Measurements from ENCODE around the gene METTL23. TPM values are rescaled to one million over a fixed set of nuclear protein-coding genes. Genes with fewer than 3 reads are reported as not detected.
A peak's percentile ranks its signal among the peaks of the same experiment; 100 is the strongest.

The METTL23 gene
- polyA plus RNA-seq, 1 donor (not counting 4 experiments of a cell fraction or from before 2014, with no cell fraction given): 48.3 TPM

DNA sequence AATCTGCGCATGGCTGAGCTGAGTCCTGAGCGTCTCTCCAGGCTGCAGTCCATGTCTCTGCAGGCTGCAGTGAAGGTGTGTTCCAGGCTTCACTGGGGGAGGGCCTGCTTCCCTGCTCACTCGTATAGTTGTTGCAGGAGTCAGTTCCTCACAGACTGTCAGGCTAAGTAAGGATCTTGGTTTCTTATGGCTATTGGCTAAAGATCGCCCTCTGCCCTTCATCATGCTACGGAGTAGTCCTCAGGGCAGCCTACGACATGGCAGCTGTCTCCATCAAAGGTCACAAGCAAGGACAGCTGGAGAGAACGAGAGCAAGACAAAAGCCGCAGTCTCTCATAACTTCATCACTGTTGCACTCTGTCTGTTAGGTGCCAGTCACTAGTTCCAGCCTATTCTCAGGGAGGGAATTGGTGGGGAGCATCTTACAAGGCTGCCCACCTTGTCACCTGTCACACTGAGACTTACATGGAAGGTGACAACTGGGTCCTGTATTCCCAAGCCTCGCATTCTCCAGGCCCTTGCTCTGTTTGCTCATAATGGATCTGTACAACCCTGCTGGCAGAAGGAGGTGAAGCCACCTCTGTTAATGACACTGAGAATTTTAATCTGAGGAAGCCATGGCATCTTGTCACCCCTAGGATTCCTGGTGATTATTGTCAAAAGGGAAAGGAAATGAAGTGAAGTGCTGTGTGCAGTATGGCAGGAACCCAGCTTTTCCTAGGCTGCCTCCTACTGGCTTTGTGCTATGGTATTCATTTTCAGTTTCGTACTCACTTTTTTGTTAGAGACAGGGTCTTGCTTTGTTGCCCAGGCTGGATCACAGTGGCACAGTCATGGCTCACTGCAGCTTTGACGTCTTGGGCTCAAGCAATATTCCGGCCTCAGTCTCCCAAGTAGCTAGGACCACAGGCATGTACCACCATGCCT, 54.7 kb downstream of the METTL23 start:
- TF ChIP-seq, protein P1, sequence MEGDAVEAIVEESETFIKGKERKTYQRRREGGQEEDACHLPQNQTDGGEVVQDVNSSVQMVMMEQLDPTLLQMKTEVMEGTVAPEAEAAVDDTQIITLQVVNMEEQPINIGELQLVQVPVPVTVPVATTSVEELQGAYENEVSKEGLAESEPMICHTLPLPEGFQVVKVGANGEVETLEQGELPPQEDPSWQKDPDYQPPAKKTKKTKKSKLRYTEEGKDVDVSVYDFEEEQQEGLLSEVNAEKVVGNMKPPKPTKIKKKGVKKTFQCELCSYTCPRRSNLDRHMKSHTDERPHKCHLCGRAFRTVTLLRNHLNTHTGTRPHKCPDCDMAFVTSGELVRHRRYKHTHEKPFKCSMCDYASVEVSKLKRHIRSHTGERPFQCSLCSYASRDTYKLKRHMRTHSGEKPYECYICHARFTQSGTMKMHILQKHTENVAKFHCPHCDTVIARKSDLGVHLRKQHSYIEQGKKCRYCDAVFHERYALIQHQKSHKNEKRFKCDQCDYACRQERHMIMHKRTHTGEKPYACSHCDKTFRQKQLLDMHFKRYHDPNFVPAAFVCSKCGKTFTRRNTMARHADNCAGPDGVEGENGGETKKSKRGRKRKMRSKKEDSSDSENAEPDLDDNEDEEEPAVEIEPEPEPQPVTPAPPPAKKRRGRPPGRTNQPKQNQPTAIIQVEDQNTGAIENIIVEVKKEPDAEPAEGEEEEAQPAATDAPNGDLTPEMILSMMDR (optimal IDR thresholded peaks at IDR 0.05 in 1 of 3, IDR thresholded peaks at IDR 0.05 in 1 of 3, conservative IDR thresholded peaks at IDR 0.05 in 1 of 3; ENCODE audit: extremely low read depth in 1 of 3, insufficient read depth in 2 of 3, low read length in 3 of 3): peak in 1 of 3 experiments; percentile 36
- no peak for TF ChIP-seq EZH2 (IDR thresholded peaks at IDR 0.05; ENCODE audit: low read length)
- no peaks in the 10 kb centered on the region for H3K79me2 ChIP-seq (ENCODE audit: control insufficient read depth, insufficient read depth, low read length)
- no peaks in the 10 kb centered on the region for H4K20me1 ChIP-seq (ENCODE audit: control insufficient read depth, extremely low read depth, insufficient read depth, low read length)
- no peak overlapping the region for H3K4me3 ChIP-seq (ENCODE audit: control insufficient read depth in 2 of 3, extremely low read depth in 1 of 3, insufficient read depth in 2 of 3, low read depth in 1 of 3, low read length in 3 of 3)
- no peaks in the 10 kb centered on the region for H3K9me1 ChIP-seq (ENCODE audit: control insufficient read depth, extremely low read depth, insufficient read depth, low read length)
- DNase-seq (ENCODE audit: low read depth, low spot score): no peak
- no peak for FAIRE-seq
- dilution Hi-C loops (cut with MboI; ENCODE audit: extremely low pct_ligation_motif_present, low sequenced_read_pairs): no loop called here
- no peak overlapping the region for H3K4me2 ChIP-seq (ENCODE audit: control insufficient read depth, extremely low read depth, insufficient read depth, low read depth, low read length)
- no peaks in the 10 kb centered on the region for H3K9me3 ChIP-seq (ENCODE audit: control insufficient read depth, low read depth, low read length)
- no peaks in the 10 kb centered on the region for H3K27me3 ChIP-seq (ENCODE audit: control insufficient read depth, extremely low read depth, insufficient read depth, low read length)
- H3K27ac ChIP-seq (ENCODE audit: control insufficient read depth, insufficient read depth, low read length): no peak overlapping the region
- H3K4me1 ChIP-seq (ENCODE audit: control insufficient read depth, extremely low read depth, insufficient read depth, low read length): no peaks in the 10 kb centered on the region
- H3K9ac ChIP-seq (ENCODE audit: control insufficient read depth, extremely low read depth, insufficient read depth, low read length): no peak overlapping the region
- H3K36me3 ChIP-seq (ENCODE audit: control insufficient read depth in 2 of 2, extremely low read depth in 1 of 2, insufficient read depth in 2 of 2, low read length in 2 of 2): peaks cover 0 to 3% of the 10 kb centered on the region in 2 experiments
- no peak overlapping the region for H2AFZ ChIP-seq (ENCODE audit: control insufficient read depth, low read length)

DNA sequence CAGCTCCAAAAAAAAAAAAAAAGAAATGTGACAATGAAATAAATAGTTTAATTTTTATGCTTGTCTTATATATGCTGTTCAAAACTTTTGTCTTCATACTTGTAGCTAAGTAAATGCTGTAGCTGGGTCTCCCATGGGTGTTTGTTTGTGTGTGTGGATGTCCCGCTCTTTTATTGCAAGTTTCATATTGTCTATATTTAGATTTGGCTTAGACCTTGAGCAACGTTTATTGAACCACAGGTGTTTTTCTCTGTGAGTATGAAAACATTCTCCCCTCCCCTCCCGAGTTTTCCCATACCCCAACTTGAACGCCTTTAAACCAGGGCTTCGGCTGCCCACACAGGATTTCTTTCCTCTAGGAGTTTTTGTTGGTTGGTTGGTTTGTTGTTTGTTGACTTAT, 56.5 kb downstream of the METTL23 start:
- no peak for FAIRE-seq
- dilution Hi-C loops (cut with MboI; ENCODE audit: extremely low pct_ligation_motif_present, low sequenced_read_pairs): no loop called here

More for the DNA sequence above, 56.5 kb downstream of the METTL23 start:
- no peaks in the 10 kb centered on the region for H3K27me3 ChIP-seq (ENCODE audit: control insufficient read depth, extremely low read depth, insufficient read depth, low read length)
- DNase-seq (ENCODE audit: low read depth, low spot score): no peak
- H3K79me2 ChIP-seq (ENCODE audit: control insufficient read depth, insufficient read depth, low read length): no peaks in the 10 kb centered on the region
- no peak overlapping the region for H3K27ac ChIP-seq (ENCODE audit: control insufficient read depth, insufficient read depth, low read length)
- no peaks in the 10 kb centered on the region for H4K20me1 ChIP-seq (ENCODE audit: control insufficient read depth, extremely low read depth, insufficient read depth, low read length)
- no peak overlapping the region for H3K4me3 ChIP-seq (ENCODE audit: control insufficient read depth in 2 of 3, extremely low read depth in 1 of 3, insufficient read depth in 2 of 3, low read depth in 1 of 3, low read length in 3 of 3)
- no peaks in the 10 kb centered on the region for H3K9me1 ChIP-seq (ENCODE audit: control insufficient read depth, extremely low read depth, insufficient read depth, low read length)
- TF ChIP-seq, protein P1 (optimal IDR thresholded peaks at IDR 0.05 in 1 of 3, IDR thresholded peaks at IDR 0.05 in 1 of 3, conservative IDR thresholded peaks at IDR 0.05 in 1 of 3; ENCODE audit: extremely low read depth in 1 of 3, insufficient read depth in 2 of 3, low read length in 3 of 3): no peak
- TF ChIP-seq EZH2 (IDR thresholded peaks at IDR 0.05; ENCODE audit: low read length): no peak
- no peak overlapping the region for H3K4me2 ChIP-seq (ENCODE audit: control insufficient read depth, extremely low read depth, insufficient read depth, low read depth, low read length)
- H2AFZ ChIP-seq (ENCODE audit: control insufficient read depth, low read length): no peak overlapping the region
- H3K4me1 ChIP-seq (ENCODE audit: control insufficient read depth, extremely low read depth, insufficient read depth, low read length): no peaks in the 10 kb centered on the region
- peaks cover 0 to 2% of the 10 kb centered on the region in 2 experiments for H3K36me3 ChIP-seq (ENCODE audit: control insufficient read depth in 2 of 2, extremely low read depth in 1 of 2, insufficient read depth in 2 of 2, low read length in 2 of 2)
- H3K9ac ChIP-seq (ENCODE audit: control insufficient read depth, extremely low read depth, insufficient read depth, low read length): no peak overlapping the region
- H3K9me3 ChIP-seq (ENCODE audit: control insufficient read depth, low read depth, low read length): no peaks in the 10 kb centered on the region

Small RNA genes lying within 50 kb of the gene (small RNA-seq; reads per million reads assigned to genes)
- gene AC005837.3 (ENCODE audit: insufficient read length in 3 of 3, low read depth in 3 of 3, low replicate concordance in 1 of 3) (0 reads per million in 3 experiments), gene RF02271 (ENCODE audit: insufficient read length in 3 of 3, low read depth in 3 of 3, low replicate concordance in 1 of 3) (0 reads per million in 3 experiments), gene RNU6-97P (ENCODE audit: insufficient read length in 3 of 3, low read depth in 3 of 3, low replicate concordance in 1 of 3) (0 to 0.25 (median 0) reads per million in 3 experiments), gene RNY4P36 (ENCODE audit: insufficient read length in 3 of 3, low read depth in 3 of 3, low replicate concordance in 1 of 3) (0 to 0.33 (median 0) reads per million in 3 experiments)

Other genes starting within 250 kb of the METTL23 start
- 14.9 to 22.6 TPM (median 20.6 TPM) in 3 replicates for gene RHBDF2, start 225.4 kb upstream of the METTL23 start, polyA plus RNA-seq
- gene CYGB, start 189.1 kb upstream of the METTL23 start, polyA plus RNA-seq: 10.3 to 26.1 TPM (median 15.3 TPM) in 3 replicates
- 0.65 to 1.7 TPM (median 1.2 TPM) in 3 replicates for gene PRCD, start 186.8 kb upstream of the METTL23 start, polyA plus RNA-seq
- gene ST6GALNAC2, start 141.0 kb upstream of the METTL23 start, polyA plus RNA-seq: 38.7 to 63.2 TPM (median 45.8 TPM) in 3 replicates
- gene ST6GALNAC1, start 83.1 kb upstream of the METTL23 start, polyA plus RNA-seq: 0.28 to 0.84 TPM (median 0.46 TPM) in 3 replicates
- gene MXRA7, start 15.9 kb upstream of the METTL23 start, polyA plus RNA-seq: 113 to 118 TPM (median 114 TPM) in 3 replicates
- gene JMJD6, start 233 bp upstream of the METTL23 start, polyA plus RNA-seq: 11.0 to 14.6 TPM (median 12.0 TPM) in 3 replicates
- 161 to 249 TPM (median 197 TPM) in 3 replicates for gene SRSF2, start 10.5 kb downstream of the METTL23 start, polyA plus RNA-seq
- gene MFSD11, start 11.3 kb downstream of the METTL23 start, polyA plus RNA-seq: 14.6 to 17.6 TPM (median 15.2 TPM) in 3 replicates
- 0.29 to 0.62 TPM (median 0.31 TPM) in 3 replicates for gene MGAT5B, start 141.6 kb downstream of the METTL23 start, polyA plus RNA-seq